KMS-11 (cell line): ENCODE data around the gene PLD1.

ENCODE experiments used
- H2AFZ ChIP-seq: fragments of 200-600 bp; sonication (generic); 2 replicates; pipeline ENCODE4 v1.6.1; 2016; ENCODE audit warnings: antibody characterized with exemption, mixed run types, low read depth
- H3K27ac ChIP-seq: fragments of 200-600 bp; sonication (generic); 2 replicates; pipeline ENCODE4 v1.6.1; 2016; ENCODE audit warnings: mild to moderate bottlenecking, mixed run types
- H3K27me3 ChIP-seq: fragments of 200-600 bp; sonication (generic); 2 replicates; pipeline ENCODE4 v1.6.1; 2017; ENCODE audit warnings: mild to moderate bottlenecking, low read depth, mixed run types, moderate library complexity; ENCODE audit not compliant: insufficient read depth
- H3K36me3 ChIP-seq: fragments of 200-600 bp; sonication (generic); 2 replicates; pipeline ENCODE4 v1.6.1; 2017; ENCODE audit warnings: mild to moderate bottlenecking, mixed run types; ENCODE audit not compliant: insufficient read depth
- H3K4me1 ChIP-seq: fragments of 200-600 bp; sonication (generic); 2 replicates; pipeline ENCODE4 v1.6.1; 2016; ENCODE audit warnings: mild to moderate bottlenecking, low read depth, mixed run types; ENCODE audit not compliant: poor library complexity, severe bottlenecking
- H3K4me2 ChIP-seq: fragments of 200-600 bp; sonication (generic); 2 replicates; pipeline ENCODE4 v1.7.0; 2016; ENCODE audit warnings: mild to moderate bottlenecking, mixed run types
- H3K4me3 ChIP-seq: fragments of 200-600 bp; sonication (generic); IDR thresholded peaks from 2 replicates; pipeline ENCODE4 v1.6.1; 2017; ENCODE audit warnings: low read depth, low read length, mixed read lengths; ENCODE audit not compliant: insufficient read depth
- H3K79me2 ChIP-seq: fragments of 200-600 bp; sonication (generic); 2 replicates; pipeline ENCODE4 v1.6.1; 2016; ENCODE audit warnings: low read depth, mixed run types; ENCODE audit not compliant: insufficient read depth
- H3K9ac ChIP-seq: fragments of 200-600 bp; sonication (generic); 2 replicates; pipeline ENCODE4 v1.6.1; 2016; ENCODE audit warnings: mild to moderate bottlenecking, mixed run types
- H4K20me1 ChIP-seq: fragments of 200-600 bp; sonication (generic); 2 replicates; pipeline ENCODE4 v1.6.1; 2016; ENCODE audit warnings: mild to moderate bottlenecking, mixed run types; ENCODE audit not compliant: insufficient read depth
- CTCF ChIP-seq: fragments of 200-600 bp; sonication (generic); conservative IDR thresholded peaks from 2 replicates; pipeline ENCODE4 v1.6.1; 2017; ENCODE audit warnings: low read depth, mild to moderate bottlenecking, antibody characterized with exemption, low read length, moderate library complexity, mixed read lengths

The PLD1 gene

GRCh38 chr3:171682743-171683142 lies 127.5 kb downstream of the PLD1 start:
- no peak overlapping the region for H2AFZ ChIP-seq
- H3K27ac ChIP-seq = no peak overlapping the region
- no peak overlapping the region for H3K4me3 ChIP-seq
- H3K4me2 ChIP-seq = no peak overlapping the region
- no peaks in the 10 kb centered on the region for H3K27me3 ChIP-seq
- no peaks in the 10 kb centered on the region for H3K79me2 ChIP-seq
- no peak overlapping the region for H3K9ac ChIP-seq
- no peaks in the 10 kb centered on the region for H3K4me1 ChIP-seq
- no peak for TF ChIP-seq CTCF
- H3K36me3 ChIP-seq = no peaks in the 10 kb centered on the region
- H4K20me1 ChIP-seq = no peaks in the 10 kb centered on the region

- Histone ChIP-seq H3K4me3 (no peak overlapping the region), H2AFZ (no peak overlapping the region), H3K4me2 (no peak overlapping the region), H3K36me3 (no peaks in the 10 kb centered on the region), H3K4me1 (no peaks in the 10 kb centered on the region), H3K79me2 (no peaks in the 10 kb centered on the region), H3K27ac (no peak overlapping the region), H3K27me3 (no peaks in the 10 kb centered on the region), H4K20me1 (no peaks in the 10 kb centered on the region), H3K9ac (no peak overlapping the region)
- no peak for TF ChIP-seq CTCF
These were observed 129.4 kb downstream of the PLD1 start for GRCh38 chr3:171680726-171681411.

DNA sequence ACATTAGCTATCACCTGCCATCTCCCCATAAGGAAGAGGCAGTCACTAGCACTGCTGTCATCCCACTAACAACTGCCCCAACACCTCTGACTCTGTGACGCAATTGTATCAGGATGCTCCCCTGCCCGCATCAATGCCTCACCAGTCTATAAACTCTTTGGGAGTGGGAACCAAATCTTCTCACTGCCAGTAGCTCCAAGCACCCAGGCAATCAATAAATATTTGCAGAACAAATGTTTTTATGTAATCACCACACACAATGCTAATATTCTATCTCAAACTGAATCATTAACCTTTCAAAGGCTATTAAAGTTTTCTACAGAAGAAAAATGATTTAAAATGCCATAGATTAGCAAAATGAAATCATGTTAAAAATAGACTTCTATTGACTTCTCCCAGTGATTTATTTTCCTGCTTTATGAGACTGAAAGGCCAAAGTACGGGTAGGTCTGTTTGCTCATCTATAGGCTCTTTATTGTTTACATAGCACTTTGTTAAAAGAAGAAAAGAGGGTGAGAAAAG lies 131.3 kb downstream of the PLD1 start:
- Histone ChIP-seq H3K27me3 (no peaks in the 10 kb centered on the region), H3K27ac (no peak overlapping the region), H4K20me1 (no peaks in the 10 kb centered on the region), H3K9ac (no peak overlapping the region), H3K79me2 (no peaks in the 10 kb centered on the region), H2AFZ (no peak overlapping the region), H3K4me2 (no peak overlapping the region), H3K4me3 (no peak overlapping the region), H3K4me1 (no peaks in the 10 kb centered on the region), H3K36me3 (no peaks in the 10 kb centered on the region)
- TF ChIP-seq CTCF = no peak

- H3K79me2 ChIP-seq = no peaks in the 10 kb centered on the region
- H4K20me1 ChIP-seq = no peaks in the 10 kb centered on the region
- H2AFZ ChIP-seq = no peak overlapping the region
- H3K27me3 ChIP-seq = no peaks in the 10 kb centered on the region
- H3K4me3 ChIP-seq = no peak overlapping the region
- no peaks in the 10 kb centered on the region for H3K4me1 ChIP-seq
- H3K9ac ChIP-seq = no peak overlapping the region
- TF ChIP-seq CTCF = no peak
- no peak overlapping the region for H3K4me2 ChIP-seq
- no peaks in the 10 kb centered on the region for H3K36me3 ChIP-seq
- H3K27ac ChIP-seq = no peak overlapping the region
These were observed 132.6 kb downstream of the PLD1 start for GRCh38 chr3:171677706-171678105.
